Body of pancreas (tissue), 4 donors: ENCODE data around the gene EPHA4. TPM values are rescaled to one million over a fixed set of nuclear protein-coding genes. Genes with fewer than 3 reads are reported as not detected.

Experiments used
- ATAC-seq: fragments of 150-250 bp; one replicate; pipeline ENCODE4 v1.9.1; 2016
- DNase-seq, 4 donors: peaks; one replicate each; pipeline ENCODE4 v3.0.0-alpha.2; 2019
- H3K27ac ChIP-seq, 4 donors: fragments of 200-600 bp; sonication (generic); 1 replicate in 3 of 4; 2 replicates in 1 of 4; pipeline versions ENCODE4 v1.5.1 to v1.6.1; 2016 to 2019; ENCODE audit warnings: mild to moderate bottlenecking in 1 of 4, mixed read lengths in 1 of 4, moderate library complexity in 1 of 4
- H3K27me3 ChIP-seq, 2 donors: fragments of 200-600 bp; sonication (generic); one replicate each; pipeline ENCODE4 v1.6.0; 2016; ENCODE audit warnings: mild to moderate bottlenecking in 1 of 2
- H3K36me3 ChIP-seq, 2 donors: fragments of 200-600 bp; sonication (generic); replicated peaks in 1 of 2; 2 replicates each; pipeline ENCODE4 v1.5.1; 2016; ENCODE audit warnings: low read depth in 2 of 2; ENCODE audit not compliant: insufficient read depth in 1 of 2
- H3K4me1 ChIP-seq: fragments of 200-600 bp; sonication (generic); one replicate; pipeline ENCODE4 v1.6.0; 2016
- H3K4me3 ChIP-seq, 2 donors: fragments of 200-600 bp; sonication (generic); 1 replicate in 1 of 2; 2 replicates in 1 of 2; pipeline ENCODE4 v1.5.1; 2016 to 2019
- H3K9me3 ChIP-seq, 3 donors: fragments of 200-600 bp; sonication (generic); 1 replicate in 2 of 3; 2 replicates in 1 of 3; pipeline ENCODE4 v1.5.1; 2016
- POLR2A ChIP-seq, 3 donors: fragments of 450-650 bp; IDR thresholded peaks; one replicate each; pipeline ENCODE4 v1.6.1; 2016; ENCODE audit warnings: antibody characterized with exemption in 3 of 3, mild to moderate bottlenecking in 2 of 3
- WGBS, 2 donors: methylation state at CpG; one replicate each; pipeline ENCODE4 v1.1.5; 2017; 5-methylcytosine and 5-hydroxymethylcytosine counted together
- intact Hi-C: fragments of 100-400 bp; cut with DNase I; formaldehyde crosslinking; loops from one replicate; pipeline ENCODE4 v1.15.1; 2023
- total RNA-seq, 2 donors: library from RNA; depleted of rRNA; stranded (reverse); fragments of >200 nt; gene quantifications; one replicate each; pipeline ENCODE4 v1.1.0, GENCODE V29; 2016
- TF ChIP-seq, protein P1 (sequence below), 7 experiments: fragments of 450-650 bp in 4 of 7; fragments of 200-600 bp in 3 of 7; sonication (generic) in 3 of 7; IDR thresholded peaks; one replicate each; pipeline ENCODE4 v1.5.1; 2016 to 2019; ENCODE audit warnings: antibody characterized with exemption in 7 of 7

Gene EPHA4
- total RNA-seq, 2 donors from 2014 or later, result 4.0 to 5.2 TPM

DNA sequence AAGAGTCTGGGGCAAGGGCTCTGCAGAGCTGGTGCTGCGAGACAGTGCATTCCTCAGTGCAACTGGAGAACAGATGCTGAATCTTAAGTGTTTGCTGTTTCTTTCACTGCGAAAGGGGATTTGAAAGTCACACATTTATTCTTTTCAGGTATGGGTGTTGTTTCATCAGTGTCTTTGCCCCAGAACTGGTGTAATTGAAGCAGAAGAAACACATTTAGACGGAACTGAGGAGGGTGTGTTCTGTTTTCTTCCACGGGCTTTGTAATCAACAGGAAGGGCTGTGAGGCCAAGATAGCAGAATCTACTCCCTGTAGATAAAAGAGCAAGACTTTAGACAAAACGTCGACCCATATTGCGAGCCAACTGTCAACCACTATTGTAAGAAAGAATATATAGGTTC lies 151.9 kb downstream of the EPHA4 start:
- Histone ChIP-seq H3K27me3 (no peaks in the 10 kb centered on the region), H3K4me1 (no peaks in the 10 kb centered on the region), H3K9me3 (no peaks in the 10 kb centered on the region), H3K27ac (no peak overlapping the region), H3K4me3 (no peak overlapping the region), H3K36me3 (no peaks in the 10 kb centered on the region)
- no peak for ATAC-seq
- intact Hi-C loops, result no loop called here
- no peak for DNase-seq
- TF ChIP-seq, protein P1, sequence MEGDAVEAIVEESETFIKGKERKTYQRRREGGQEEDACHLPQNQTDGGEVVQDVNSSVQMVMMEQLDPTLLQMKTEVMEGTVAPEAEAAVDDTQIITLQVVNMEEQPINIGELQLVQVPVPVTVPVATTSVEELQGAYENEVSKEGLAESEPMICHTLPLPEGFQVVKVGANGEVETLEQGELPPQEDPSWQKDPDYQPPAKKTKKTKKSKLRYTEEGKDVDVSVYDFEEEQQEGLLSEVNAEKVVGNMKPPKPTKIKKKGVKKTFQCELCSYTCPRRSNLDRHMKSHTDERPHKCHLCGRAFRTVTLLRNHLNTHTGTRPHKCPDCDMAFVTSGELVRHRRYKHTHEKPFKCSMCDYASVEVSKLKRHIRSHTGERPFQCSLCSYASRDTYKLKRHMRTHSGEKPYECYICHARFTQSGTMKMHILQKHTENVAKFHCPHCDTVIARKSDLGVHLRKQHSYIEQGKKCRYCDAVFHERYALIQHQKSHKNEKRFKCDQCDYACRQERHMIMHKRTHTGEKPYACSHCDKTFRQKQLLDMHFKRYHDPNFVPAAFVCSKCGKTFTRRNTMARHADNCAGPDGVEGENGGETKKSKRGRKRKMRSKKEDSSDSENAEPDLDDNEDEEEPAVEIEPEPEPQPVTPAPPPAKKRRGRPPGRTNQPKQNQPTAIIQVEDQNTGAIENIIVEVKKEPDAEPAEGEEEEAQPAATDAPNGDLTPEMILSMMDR (IDR thresholded peaks at IDR 0.05), result no peak
- TF ChIP-seq POLR2A (IDR thresholded peaks at IDR 0.05), result no peak
- WGBS, 2 donors, result 49 to 62% methylated on average over 7 of the region's 7 CpGs

DNA sequence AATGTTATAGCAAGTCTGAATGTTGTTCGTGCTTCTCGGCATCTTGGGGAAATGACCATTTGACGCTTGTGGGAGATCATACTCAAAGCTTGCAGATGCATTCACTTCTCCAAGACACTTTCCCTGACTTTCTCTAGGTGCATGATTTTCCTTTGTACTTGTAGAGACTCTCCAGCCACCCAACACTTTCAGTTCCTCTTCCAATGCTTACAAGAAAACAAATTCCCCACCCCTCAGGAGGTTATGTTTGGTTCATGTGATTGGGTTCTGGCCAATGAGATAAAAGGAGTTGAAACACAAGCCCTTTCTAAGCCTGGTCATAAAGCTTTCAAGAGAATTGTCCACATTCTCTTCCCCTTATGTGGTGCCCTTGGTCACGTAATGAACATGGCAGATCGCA lies 156.3 kb downstream of the EPHA4 start:
- ATAC-seq, result no peak
- no peak for DNase-seq
- WGBS, 2 donors, result 82 to 86% methylated on average over 5 of the region's 5 CpGs
- H3K27me3 ChIP-seq, result no peaks in the 10 kb centered on the region
- intact Hi-C loops, result no loop called here
- no peak overlapping the region for H3K27ac ChIP-seq
- H3K4me1 ChIP-seq, result no peaks in the 10 kb centered on the region
- no peaks in the 10 kb centered on the region for H3K9me3 ChIP-seq
- no peaks in the 10 kb centered on the region for H3K36me3 ChIP-seq
- no peak for TF ChIP-seq POLR2A (IDR thresholded peaks at IDR 0.05)
- TF ChIP-seq, protein P1 (IDR thresholded peaks at IDR 0.05), result no peak
- no peak overlapping the region for H3K4me3 ChIP-seq

DNA sequence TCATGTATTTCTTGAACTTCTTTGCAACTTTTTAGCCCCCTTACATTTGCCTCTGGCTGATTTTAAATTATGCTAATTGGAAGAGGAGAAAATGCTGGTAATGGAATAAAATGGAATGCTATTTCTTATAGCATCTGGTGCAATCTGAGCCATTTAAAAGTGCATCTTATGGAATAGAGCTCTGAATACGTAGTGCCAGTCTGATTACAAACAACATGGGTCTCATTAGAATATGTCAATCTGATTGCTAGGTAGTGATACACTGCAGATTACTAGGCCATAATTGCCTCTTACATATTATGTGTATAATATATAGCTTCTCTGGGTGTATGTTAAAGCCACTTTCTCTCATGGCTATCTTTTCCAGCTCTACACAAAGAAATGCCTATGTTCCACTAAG lies 159.1 kb downstream of the EPHA4 start:
- WGBS, 2 donors, result 65 to 73% methylated on average over 1 of the region's 1 CpG
- no peaks in the 10 kb centered on the region for H3K9me3 ChIP-seq
- ATAC-seq, result no peak
- H3K4me1 ChIP-seq, result no peaks in the 10 kb centered on the region
- intact Hi-C loops, result no loop called here
- no peaks in the 10 kb centered on the region for H3K27me3 ChIP-seq
- no peak for TF ChIP-seq POLR2A (IDR thresholded peaks at IDR 0.05)
- TF ChIP-seq, protein P1 (IDR thresholded peaks at IDR 0.05), result no peak
- H3K27ac ChIP-seq, result no peak overlapping the region
- no peak overlapping the region for H3K4me3 ChIP-seq
- DNase-seq, result no peak
- no peaks in the 10 kb centered on the region for H3K36me3 ChIP-seq

DNA sequence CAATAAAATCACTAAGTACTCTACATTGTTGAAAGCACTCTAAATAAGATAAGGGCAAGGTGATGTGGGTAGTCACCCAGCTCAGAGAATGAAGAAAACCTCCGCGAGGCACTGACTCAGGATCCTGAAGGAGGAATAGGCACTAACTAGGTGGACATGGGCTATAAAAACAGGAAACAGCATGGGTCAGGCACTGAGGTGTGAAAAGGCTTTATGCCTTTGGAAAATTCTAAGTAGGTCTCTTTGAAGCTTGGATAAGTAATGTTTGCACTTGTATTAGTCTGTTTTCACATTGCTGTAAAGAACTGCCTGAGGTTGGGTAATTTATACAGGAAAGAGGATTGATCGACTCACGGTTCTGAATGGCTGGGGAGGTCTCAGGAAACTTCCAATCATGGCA lies 161.6 kb downstream of the EPHA4 start:
- intact Hi-C loops, result no loop called here
- TF ChIP-seq POLR2A (IDR thresholded peaks at IDR 0.05), result no peak
- TF ChIP-seq, protein P1 (IDR thresholded peaks at IDR 0.05), result no peak
- no peaks in the 10 kb centered on the region for H3K36me3 ChIP-seq
- no peak overlapping the region for H3K27ac ChIP-seq
- no peak overlapping the region for H3K4me3 ChIP-seq
- no peak for DNase-seq
- ATAC-seq, result no peak
- H3K27me3 ChIP-seq, result no peaks in the 10 kb centered on the region
- no peaks in the 10 kb centered on the region for H3K4me1 ChIP-seq
- 72 to 79% methylated on average over 4 of the region's 4 CpGs for WGBS, 2 donors
- H3K9me3 ChIP-seq, result no peaks in the 10 kb centered on the region

DNA sequence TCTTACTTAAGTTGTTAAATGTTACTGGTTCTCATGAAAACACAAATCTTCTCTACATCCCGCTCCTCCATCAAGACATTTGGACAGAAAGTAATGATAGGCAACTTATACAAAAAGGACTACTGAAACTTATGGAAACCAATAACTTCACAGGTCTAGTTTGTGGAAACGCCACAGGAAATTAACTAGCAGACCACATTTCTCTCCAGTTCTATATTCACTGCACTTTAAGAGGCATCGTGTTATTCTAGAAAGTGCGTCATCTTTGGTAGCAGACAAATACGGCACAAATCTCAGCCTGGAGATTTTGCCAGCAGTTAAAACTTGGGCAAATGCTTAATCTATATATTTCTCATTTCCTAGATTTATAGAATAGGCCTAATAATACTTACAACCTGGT lies 164.3 kb downstream of the EPHA4 start:
- H3K9me3 ChIP-seq, result no peaks in the 10 kb centered on the region
- no peak overlapping the region for H3K4me3 ChIP-seq
- no peak overlapping the region for H3K27ac ChIP-seq
- no peak for TF ChIP-seq POLR2A (IDR thresholded peaks at IDR 0.05)
- TF ChIP-seq, protein P1 (IDR thresholded peaks at IDR 0.05), result no peak
- H3K27me3 ChIP-seq, result no peaks in the 10 kb centered on the region
- 84 to 87% methylated on average over 5 of the region's 5 CpGs for WGBS, 2 donors
- H3K4me1 ChIP-seq, result no peaks in the 10 kb centered on the region
- DNase-seq (no peak), ATAC-seq (no peak)
- no peaks in the 10 kb centered on the region for H3K36me3 ChIP-seq
- intact Hi-C loops, result no loop called here
